ENCODE measurements around the gene ACTA2.

GRCh38 chr10:88920198-88920597 lies 32.4 kb downstream of the ACTA2 start:
- TF ChIP-seq POLR2AphosphoS5 (IDR thresholded peaks at IDR 0.05; ENCODE audit: low read depth, low read length) (no peak), FOXP2 (optimal IDR thresholded peaks at IDR 0.05; ENCODE audit: borderline replicate concordance, extremely low read depth, extremely low read length, insufficient read depth) (no peak), TAF1 (IDR thresholded peaks at IDR 0.05; ENCODE audit: borderline replicate concordance, insufficient read depth, low read length) (no peak)
- TF ChIP-seq, protein P1, sequence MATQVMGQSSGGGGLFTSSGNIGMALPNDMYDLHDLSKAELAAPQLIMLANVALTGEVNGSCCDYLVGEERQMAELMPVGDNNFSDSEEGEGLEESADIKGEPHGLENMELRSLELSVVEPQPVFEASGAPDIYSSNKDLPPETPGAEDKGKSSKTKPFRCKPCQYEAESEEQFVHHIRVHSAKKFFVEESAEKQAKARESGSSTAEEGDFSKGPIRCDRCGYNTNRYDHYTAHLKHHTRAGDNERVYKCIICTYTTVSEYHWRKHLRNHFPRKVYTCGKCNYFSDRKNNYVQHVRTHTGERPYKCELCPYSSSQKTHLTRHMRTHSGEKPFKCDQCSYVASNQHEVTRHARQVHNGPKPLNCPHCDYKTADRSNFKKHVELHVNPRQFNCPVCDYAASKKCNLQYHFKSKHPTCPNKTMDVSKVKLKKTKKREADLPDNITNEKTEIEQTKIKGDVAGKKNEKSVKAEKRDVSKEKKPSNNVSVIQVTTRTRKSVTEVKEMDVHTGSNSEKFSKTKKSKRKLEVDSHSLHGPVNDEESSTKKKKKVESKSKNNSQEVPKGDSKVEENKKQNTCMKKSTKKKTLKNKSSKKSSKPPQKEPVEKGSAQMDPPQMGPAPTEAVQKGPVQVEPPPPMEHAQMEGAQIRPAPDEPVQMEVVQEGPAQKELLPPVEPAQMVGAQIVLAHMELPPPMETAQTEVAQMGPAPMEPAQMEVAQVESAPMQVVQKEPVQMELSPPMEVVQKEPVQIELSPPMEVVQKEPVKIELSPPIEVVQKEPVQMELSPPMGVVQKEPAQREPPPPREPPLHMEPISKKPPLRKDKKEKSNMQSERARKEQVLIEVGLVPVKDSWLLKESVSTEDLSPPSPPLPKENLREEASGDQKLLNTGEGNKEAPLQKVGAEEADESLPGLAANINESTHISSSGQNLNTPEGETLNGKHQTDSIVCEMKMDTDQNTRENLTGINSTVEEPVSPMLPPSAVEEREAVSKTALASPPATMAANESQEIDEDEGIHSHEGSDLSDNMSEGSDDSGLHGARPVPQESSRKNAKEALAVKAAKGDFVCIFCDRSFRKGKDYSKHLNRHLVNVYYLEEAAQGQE (IDR thresholded peaks at IDR 0.05; ENCODE audit: insufficient read depth in 1 of 2, low read depth in 2 of 2, low read length in 2 of 2): no peak

Measured in PFSK-1 (cell line).